A549 (cell line): Measurements from ENCODE around the gene THADA. TPM values are rescaled to one million over a fixed set of nuclear protein-coding genes. Genes with fewer than 3 reads are reported as not detected.

Experiments
- BCL3 ChIP-seq: fragments of >200 bp; sonication (Bioruptor Twin); formaldehyde crosslinking; IDR thresholded peaks from 3 replicates; pipeline ENCODE4 v1.6.1; 2016
- CBX2 ChIP-seq: fragments of 200-600 bp; sonication (generic); IDR thresholded peaks from 2 replicates; pipeline ENCODE4 v1.6.1; 2016; ENCODE audit warnings: low read depth, mild to moderate bottlenecking, borderline replicate concordance
- CBX8 ChIP-seq: fragments of 200-600 bp; sonication (generic); IDR thresholded peaks from 2 replicates; pipeline ENCODE4 v1.6.1; 2016
- CHD2 ChIP-seq: fragments of 150-350 bp; IDR thresholded peaks from 2 replicates; pipeline ENCODE4 v1.6.1; 2014; ENCODE audit warnings: low read length; ENCODE audit not compliant: partially characterized antibody
- CHD4 ChIP-seq: fragments of 200-600 bp; sonication (generic); IDR thresholded peaks from 2 replicates; pipeline ENCODE4 v1.6.1; 2016; ENCODE audit warnings: antibody characterized with exemption, mild to moderate bottlenecking, borderline replicate concordance
- EHMT2 ChIP-seq: fragments of 200-600 bp; sonication (generic); IDR thresholded peaks from 2 replicates; pipeline ENCODE4 v1.6.1; 2016; ENCODE audit warnings: antibody characterized with exemption, low read depth, mild to moderate bottlenecking, moderate library complexity
- FOSL2 ChIP-seq, 2 experiments: fragments of 450-650 bp in 1 of 2; fragments of >200 bp in 1 of 2; sonication (Bioruptor Twin) in 1 of 2; formaldehyde crosslinking; IDR thresholded peaks; 2 replicates each; pipeline versions ENCODE4 v1.5.0 to v1.6.1; 2016 to 2020; ENCODE audit warnings: mild to moderate bottlenecking in 1 of 2, moderate library complexity in 1 of 2
- GATA3 ChIP-seq: IDR thresholded peaks from 2 replicates; pipeline ENCODE4 v1.6.1; 2012; ENCODE audit warnings: borderline replicate concordance
- HDAC2 ChIP-seq: fragments of 200-600 bp; sonication (generic); IDR thresholded peaks from 2 replicates; pipeline ENCODE4 v1.6.1; 2016
- HOXB13 ChIP-seq: fragments of 250-450 bp; sonication (Bioruptor Pico); IDR thresholded peaks from 2 replicates; pipeline ENCODE4 v1.5.0; 2020; ENCODE audit warnings: low read depth, mild to moderate bottlenecking, moderate library complexity
- JUN ChIP-seq, 2 experiments: fragments of >200 bp; sonication (Bioruptor Twin); formaldehyde crosslinking; IDR thresholded peaks; 2 replicates in 1 of 2; 3 replicates in 1 of 2; pipeline ENCODE4 v1.6.1; 2016 to 2017
- KDM5A ChIP-seq: fragments of 200-600 bp; sonication (generic); IDR thresholded peaks from 2 replicates; pipeline ENCODE4 v1.6.1; 2016; ENCODE audit warnings: antibody characterized with exemption, mild to moderate bottlenecking
- NFE2L2 ChIP-seq: fragments of 150-350 bp; conservative IDR thresholded peaks from 2 replicates; pipeline ENCODE4 v1.6.1; 2014; ENCODE audit warnings: low read length
- NPAS2 ChIP-seq: fragments of 250-450 bp; sonication (Bioruptor Pico); IDR thresholded peaks from 2 replicates; pipeline ENCODE4 v1.8.0; 2022; ENCODE audit warnings: mild to moderate bottlenecking, moderate library complexity, borderline replicate concordance
- NR3C1 ChIP-seq: fragments of >200 bp; sonication (Bioruptor Twin); formaldehyde crosslinking; IDR thresholded peaks from 3 replicates; pipeline ENCODE4 v1.6.1; 2017
- PBX3 ChIP-seq: IDR thresholded peaks from 2 replicates; pipeline ENCODE4 v1.6.1; 2012
- POLR2A ChIP-seq: IDR thresholded peaks from 2 replicates; pipeline ENCODE4 v1.6.1; 2012; ENCODE audit warnings: mild to moderate bottlenecking, low read length
- RCOR1 ChIP-seq: fragments of 150-350 bp; IDR thresholded peaks from 2 replicates; pipeline ENCODE4 v1.6.1; 2014; ENCODE audit warnings: antibody characterized with exemption, low read length, low read depth
- RFX5 ChIP-seq: fragments of 450-650 bp; IDR thresholded peaks from 2 replicates; pipeline ENCODE4 v1.7.1; 2014; ENCODE audit warnings: antibody characterized with exemption, mild to moderate bottlenecking, moderate library complexity
- RNF2 ChIP-seq: fragments of 200-600 bp; sonication (generic); IDR thresholded peaks from 2 replicates; pipeline ENCODE4 v1.6.1; 2016; ENCODE audit warnings: low read depth, mild to moderate bottlenecking, antibody characterized with exemption, moderate library complexity, borderline replicate concordance
- TFCP2L1 ChIP-seq: fragments of 250-450 bp; sonication (Bioruptor Pico); IDR thresholded peaks from 2 replicates; pipeline ENCODE4 v1.5.0; 2021; ENCODE audit warnings: mild to moderate bottlenecking
- TP53 ChIP-seq: fragments of 250-450 bp; sonication (Bioruptor Pico); IDR thresholded peaks from 2 replicates; pipeline ENCODE4 v1.5.0; 2021; ENCODE audit warnings: mild to moderate bottlenecking, moderate library complexity
- ZC3H11A ChIP-seq: fragments of 450-650 bp; IDR thresholded peaks from 2 replicates; pipeline ENCODE4 v1.6.1; 2014; ENCODE audit warnings: antibody characterized with exemption, mild to moderate bottlenecking
- ZNF302 ChIP-seq: fragments of 250-450 bp; sonication (Bioruptor Pico); IDR thresholded peaks from 2 replicates; pipeline ENCODE4 v1.9.0; 2021; ENCODE audit warnings: inconsistent platforms, mild to moderate bottlenecking, moderate library complexity
- polyA plus RNA-seq, 4 experiments: library from polyadenylated mRNA; depleted of rRNA in 3 of 4; stranded (reverse); fragments of >200 nt; fragmentation: RNase III in 1 of 4; extraction: RNeasy Plus Mini Kit Qiagen cat#74134 plus additional on column Dnase treatment in 1 of 4; gene quantifications; 2 replicates in 3 of 4; 3 replicates in 1 of 4; pipeline ENCODE4 v1.2.3, GENCODE V29; 2011 to 2017
- TF ChIP-seq, protein P1 (sequence below): fragments of >200 bp; sonication (Bioruptor Twin); formaldehyde crosslinking; IDR thresholded peaks from 3 replicates; pipeline ENCODE4 v1.5.1; 2016
- TF ChIP-seq, protein P2 (sequence below): IDR thresholded peaks from 2 replicates; pipeline ENCODE4 v1.6.1; 2012
- TF ChIP-seq, protein P3 (sequence below): fragments of >200 bp; sonication (Bioruptor Twin); formaldehyde crosslinking; IDR thresholded peaks from 2 replicates; pipeline ENCODE4 v1.6.1; 2016

Gene THADA
- polyA plus RNA-seq, 2 of the 4 experiments (the other 2 are of a cell fraction): 21.8 to 37.9 TPM

GRCh38 chr2:43595603-43596412 lies at the start of gene THADA (continued):
- peak; percentile 91 to 96 for TF ChIP-seq JUN (IDR thresholded peaks at IDR 0.05)
- peak; percentile 64; the same call in 1 of the 2 replicates for TF ChIP-seq GATA3
- TF ChIP-seq NR3C1: no peak
- peak; percentile 17; the same call in 1 of the 2 replicates for TF ChIP-seq HDAC2
- no peak for TF ChIP-seq ZNF302 (CRISPR knock-in tag)
- peak; percentile 98 for TF ChIP-seq BCL3
- TF ChIP-seq, protein P1, sequence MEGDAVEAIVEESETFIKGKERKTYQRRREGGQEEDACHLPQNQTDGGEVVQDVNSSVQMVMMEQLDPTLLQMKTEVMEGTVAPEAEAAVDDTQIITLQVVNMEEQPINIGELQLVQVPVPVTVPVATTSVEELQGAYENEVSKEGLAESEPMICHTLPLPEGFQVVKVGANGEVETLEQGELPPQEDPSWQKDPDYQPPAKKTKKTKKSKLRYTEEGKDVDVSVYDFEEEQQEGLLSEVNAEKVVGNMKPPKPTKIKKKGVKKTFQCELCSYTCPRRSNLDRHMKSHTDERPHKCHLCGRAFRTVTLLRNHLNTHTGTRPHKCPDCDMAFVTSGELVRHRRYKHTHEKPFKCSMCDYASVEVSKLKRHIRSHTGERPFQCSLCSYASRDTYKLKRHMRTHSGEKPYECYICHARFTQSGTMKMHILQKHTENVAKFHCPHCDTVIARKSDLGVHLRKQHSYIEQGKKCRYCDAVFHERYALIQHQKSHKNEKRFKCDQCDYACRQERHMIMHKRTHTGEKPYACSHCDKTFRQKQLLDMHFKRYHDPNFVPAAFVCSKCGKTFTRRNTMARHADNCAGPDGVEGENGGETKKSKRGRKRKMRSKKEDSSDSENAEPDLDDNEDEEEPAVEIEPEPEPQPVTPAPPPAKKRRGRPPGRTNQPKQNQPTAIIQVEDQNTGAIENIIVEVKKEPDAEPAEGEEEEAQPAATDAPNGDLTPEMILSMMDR: no peak
- no peak for TF ChIP-seq RCOR1
- TF ChIP-seq NPAS2 (CRISPR knock-in tag): no peak
- TF ChIP-seq, protein P2, sequence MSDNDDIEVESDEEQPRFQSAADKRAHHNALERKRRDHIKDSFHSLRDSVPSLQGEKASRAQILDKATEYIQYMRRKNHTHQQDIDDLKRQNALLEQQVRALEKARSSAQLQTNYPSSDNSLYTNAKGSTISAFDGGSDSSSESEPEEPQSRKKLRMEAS: peak; percentile 95
- TF ChIP-seq ZC3H11A: no peak
- no peak for TF ChIP-seq HOXB13 (CRISPR knock-in tag)
- TF ChIP-seq, protein P3, sequence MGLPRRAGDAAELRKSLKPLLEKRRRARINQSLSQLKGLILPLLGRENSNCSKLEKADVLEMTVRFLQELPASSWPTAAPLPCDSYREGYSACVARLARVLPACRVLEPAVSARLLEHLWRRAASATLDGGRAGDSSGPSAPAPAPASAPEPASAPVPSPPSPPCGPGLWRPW: no peak
- TF ChIP-seq KDM5A: no peak; the same call in none of the 2 replicates
- TF ChIP-seq TFCP2L1 (CRISPR knock-in tag): 0 out of 2 replicates have a peak, but pooled peaks have one; percentile 45
- no peak for TF ChIP-seq FOSL2 (IDR thresholded peaks at IDR 0.05)
- peak; percentile 77 for TF ChIP-seq FOSL2 (CRISPR knock-in tag; IDR thresholded peaks at IDR 0.05)
- no peak for TF ChIP-seq RNF2
- TF ChIP-seq EHMT2: no peak
- TF ChIP-seq PBX3: no peak; the same call in 1 of the 2 replicates
- TF ChIP-seq CHD2: peak; percentile 93
- TF ChIP-seq CHD4: no peak
- TF ChIP-seq CBX8: no peak
- no peak for TF ChIP-seq NFE2L2
- peak; percentile 92 for TF ChIP-seq RFX5
- peak; percentile 82; the same call in 1 of the 2 replicates for TF ChIP-seq TP53
- TF ChIP-seq CBX2: no peak
- peak; percentile 97 for TF ChIP-seq POLR2A
- TF ChIP-seq, all 56 proteins: peak for 18
